Effector CD8-positive, alpha-beta T cell (primary cell): ENCODE results near the gene CTNNBL1.

Experiments
- DNase-seq: peaks from one replicate; lab custom pipeline; 2025; lab: John Stamatoyannopoulos, UW

The CTNNBL1 gene

GRCh38 chr20:37737826-37738420 is 44.1 kb downstream of the CTNNBL1 start:
- DNase-seq: no peak

- no peak for DNase-seq
These were observed 47.2 kb downstream of the CTNNBL1 start for GRCh38 chr20:37741055-37741454.

GRCh38 chr20:37741570-37741969 is 47.7 kb downstream of the CTNNBL1 start:
- no peak for DNase-seq

- DNase-seq: no peak
These were observed 48.3 kb downstream of the CTNNBL1 start for GRCh38 chr20:37742131-37742530.

GRCh38 chr20:37744347-37744746 is 50.5 kb downstream of the CTNNBL1 start:
- no peak for DNase-seq

- DNase-seq: no peak
These were observed 51.7 kb downstream of the CTNNBL1 start for GRCh38 chr20:37745553-37745952.

- no peak for DNase-seq
These were observed 54.2 kb downstream of the CTNNBL1 start for GRCh38 chr20:37748015-37748414.

- DNase-seq: no peak
These were observed 55.4 kb downstream of the CTNNBL1 start for GRCh38 chr20:37749218-37749617.

GRCh38 chr20:37749620-37750403 is 56.0 kb downstream of the CTNNBL1 start:
- DNase-seq: no peak

GRCh38 chr20:37755665-37756064 is 61.8 kb downstream of the CTNNBL1 start:
- DNase-seq: no peak

GRCh38 chr20:37756234-37756633 is 62.4 kb downstream of the CTNNBL1 start:
- no peak for DNase-seq

GRCh38 chr20:37757550-37757949 is 63.7 kb downstream of the CTNNBL1 start:
- no peak for DNase-seq

- no peak for DNase-seq
These were observed 64.5 kb downstream of the CTNNBL1 start for GRCh38 chr20:37758332-37758731.

GRCh38 chr20:37759052-37759553 is 65.3 kb downstream of the CTNNBL1 start:
- no peak for DNase-seq

- no peak for DNase-seq
These were observed 66.0 kb downstream of the CTNNBL1 start for GRCh38 chr20:37759761-37760209.

GRCh38 chr20:37760322-37760721 is 66.5 kb downstream of the CTNNBL1 start:
- DNase-seq: no peak

GRCh38 chr20:37762716-37763485 is 69.1 kb downstream of the CTNNBL1 start:
- no peak for DNase-seq

- no peak for DNase-seq
These were observed 70.6 kb downstream of the CTNNBL1 start for GRCh38 chr20:37764333-37764935.

GRCh38 chr20:37770908-37771307 is 77.1 kb downstream of the CTNNBL1 start:
- DNase-seq: no peak

- no peak for DNase-seq
These were observed 79.5 kb downstream of the CTNNBL1 start for GRCh38 chr20:37773291-37773826.

- no peak for DNase-seq
These were observed 80.3 kb downstream of the CTNNBL1 start for GRCh38 chr20:37774156-37774555.

- no peak for DNase-seq
These were observed 81.4 kb downstream of the CTNNBL1 start for GRCh38 chr20:37775200-37775599.
